Prostate gland (tissue), 2 donors: ENCODE data around the gene FYCO1. TPM values are rescaled to one million over a fixed set of nuclear protein-coding genes. Genes with fewer than 3 reads are reported as not detected.
A peak's percentile ranks its signal among the peaks of the same experiment; 100 is the strongest.

Experiments used
- DNase-seq: peaks from one replicate; pipeline ENCODE4 v3.0.0-alpha.2; 2019; ENCODE audit warnings: low spot score
- H3K27ac ChIP-seq, 2 donors: fragments of 200-600 bp; sonication (generic); 2 replicates each; pipeline ENCODE4 v1.5.1; 2017 to 2019
- H3K27me3 ChIP-seq: fragments of 200-600 bp; sonication (generic); replicated peaks from 2 replicates; pipeline ENCODE4 v1.5.1; 2019; ENCODE audit not compliant: insufficient read depth
- H3K36me3 ChIP-seq, 2 donors: fragments of 200-600 bp; sonication (generic); 1 replicate in 1 of 2; 2 replicates in 1 of 2; pipeline versions ENCODE4 v1.5.1 to v1.8.1; 2017 to 2019
- H3K4me1 ChIP-seq: fragments of 200-600 bp; sonication (generic); replicated peaks from 2 replicates; pipeline ENCODE4 v1.5.1; 2019
- H3K4me3 ChIP-seq, 2 donors: fragments of 200-600 bp; sonication (generic); 2 replicates each; pipeline ENCODE4 v1.5.1; 2017 to 2019
- H3K9me3 ChIP-seq: fragments of 200-600 bp; sonication (generic); 2 replicates; pipeline ENCODE4 v1.5.1; 2017
- POLR2A ChIP-seq: fragments of 450-650 bp; IDR thresholded peaks from one replicate; pipeline ENCODE4 v1.6.1; 2016; ENCODE audit warnings: antibody characterized with exemption, mild to moderate bottlenecking
- POLR2AphosphoS5 ChIP-seq: sonication (generic); formaldehyde crosslinking; IDR thresholded peaks from one replicate; pipeline ENCODE4 v1.6.1; 2017; ENCODE audit warnings: antibody characterized with exemption
- WGBS: methylation state at CpG from one replicate; pipeline ENCODE4 v1.1.5; 2018; 5-methylcytosine and 5-hydroxymethylcytosine counted together
- intact Hi-C: fragments of 100-400 bp; cut with DNase I; formaldehyde crosslinking; loops from one replicate; pipeline ENCODE4 v1.14.2; 2022
- total RNA-seq, 2 donors: library from RNA; depleted of rRNA; stranded (reverse); fragments of >200 nt; gene quantifications; one replicate each; pipeline ENCODE4 v1.1.0, GENCODE V29; 2016
- TF ChIP-seq, protein P1 (sequence below), 4 experiments: fragments of 200-600 bp in 2 of 4; fragments of 450-650 bp in 2 of 4; sonication (generic) in 2 of 4; IDR thresholded peaks; 1 replicate in 3 of 4; 2 replicates in 1 of 4; pipeline ENCODE4 v1.5.1; 2016 to 2019; ENCODE audit warnings: antibody characterized with exemption in 4 of 4, mild to moderate bottlenecking in 2 of 4, moderate library complexity in 2 of 4

The FYCO1 gene
- total RNA-seq, 2 donors from 2014 or later: 33.1 to 56.7 TPM

DNA sequence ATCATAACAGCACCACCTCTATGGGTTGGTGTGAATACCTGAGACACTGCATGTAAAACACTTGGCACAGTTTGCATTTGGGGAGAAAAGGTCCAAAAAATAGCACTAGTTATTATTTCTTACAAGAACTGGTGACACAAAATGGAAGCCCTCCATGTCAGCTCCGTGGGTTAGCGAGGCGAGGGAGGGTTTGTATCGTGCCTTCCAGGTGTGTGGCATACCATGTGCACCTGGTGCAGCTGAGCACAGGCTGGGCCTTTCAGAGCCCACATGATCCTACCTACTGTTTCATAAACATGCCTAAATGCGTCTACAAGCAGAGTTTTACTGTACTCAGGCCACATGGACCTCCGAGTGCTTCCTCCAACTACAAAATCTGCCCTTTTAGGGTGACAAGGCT lies 46.7 kb downstream of the FYCO1 start:
- Histone ChIP-seq H3K27ac (peak overlapping the region in 1 of 2 donors; percentile 35), H3K9me3 (no peaks in the 10 kb centered on the region), H3K36me3 (peaks cover 8 to 13% of the 10 kb centered on the region in 2 donors), H3K4me1 (no peaks in the 10 kb centered on the region), H3K4me3 (no peak overlapping the region), H3K27me3 (no peaks in the 10 kb centered on the region)
- TF ChIP-seq POLR2A (no peak), POLR2AphosphoS5 (no peak)
- TF ChIP-seq, protein P1, sequence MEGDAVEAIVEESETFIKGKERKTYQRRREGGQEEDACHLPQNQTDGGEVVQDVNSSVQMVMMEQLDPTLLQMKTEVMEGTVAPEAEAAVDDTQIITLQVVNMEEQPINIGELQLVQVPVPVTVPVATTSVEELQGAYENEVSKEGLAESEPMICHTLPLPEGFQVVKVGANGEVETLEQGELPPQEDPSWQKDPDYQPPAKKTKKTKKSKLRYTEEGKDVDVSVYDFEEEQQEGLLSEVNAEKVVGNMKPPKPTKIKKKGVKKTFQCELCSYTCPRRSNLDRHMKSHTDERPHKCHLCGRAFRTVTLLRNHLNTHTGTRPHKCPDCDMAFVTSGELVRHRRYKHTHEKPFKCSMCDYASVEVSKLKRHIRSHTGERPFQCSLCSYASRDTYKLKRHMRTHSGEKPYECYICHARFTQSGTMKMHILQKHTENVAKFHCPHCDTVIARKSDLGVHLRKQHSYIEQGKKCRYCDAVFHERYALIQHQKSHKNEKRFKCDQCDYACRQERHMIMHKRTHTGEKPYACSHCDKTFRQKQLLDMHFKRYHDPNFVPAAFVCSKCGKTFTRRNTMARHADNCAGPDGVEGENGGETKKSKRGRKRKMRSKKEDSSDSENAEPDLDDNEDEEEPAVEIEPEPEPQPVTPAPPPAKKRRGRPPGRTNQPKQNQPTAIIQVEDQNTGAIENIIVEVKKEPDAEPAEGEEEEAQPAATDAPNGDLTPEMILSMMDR (IDR thresholded peaks at IDR 0.05): no peak
- intact Hi-C loops: loop anchor here (10.0 kb wide), 1 partner anchor 496 kb away; no protein-coding TSS in a partner anchor
- WGBS: 88% methylated on average over 6 of the region's 6 CpGs
- DNase-seq: no peak

DNA sequence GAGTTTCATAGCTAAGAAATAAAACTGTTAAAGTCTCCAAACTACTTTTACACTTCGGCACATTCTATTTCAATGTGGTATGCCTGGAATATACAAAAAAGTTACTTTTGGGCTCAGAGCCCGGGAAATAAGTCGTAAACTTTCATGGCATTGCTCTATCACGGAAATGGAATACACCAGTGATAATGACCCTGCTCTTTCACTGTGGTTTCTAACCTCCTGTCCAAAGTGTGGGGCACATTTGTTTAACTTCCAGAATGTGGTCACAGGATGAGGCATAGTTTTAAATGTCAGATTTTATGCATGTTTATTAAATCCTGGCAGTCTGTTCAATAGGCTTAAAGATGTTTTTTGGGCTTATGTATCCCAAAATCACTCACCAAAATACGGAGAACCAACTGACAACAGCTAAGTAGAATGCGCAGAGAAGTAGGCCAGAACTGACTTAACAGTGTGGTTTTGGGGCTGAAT lies 47.3 kb downstream of the FYCO1 start:
- DNase-seq: no peak
- H3K9me3 ChIP-seq: no peaks in the 10 kb centered on the region
- no peak overlapping the region for H3K4me3 ChIP-seq
- H3K27ac ChIP-seq: peak overlapping the region in 1 of 2 donors; percentile 35
- no peaks in the 10 kb centered on the region for H3K27me3 ChIP-seq
- H3K36me3 ChIP-seq: peaks cover 5 to 13% of the 10 kb centered on the region in 2 donors
- H3K4me1 ChIP-seq: no peaks in the 10 kb centered on the region
- peak; percentile 32 for TF ChIP-seq POLR2AphosphoS5
- no peak for TF ChIP-seq POLR2A
- TF ChIP-seq, protein P1 (IDR thresholded peaks at IDR 0.05): no peak
- intact Hi-C loops: loop anchor here (10.0 kb wide), 1 partner anchor 496 kb away; no protein-coding TSS in a partner anchor
- 31% methylated on average over 6 of the region's 6 CpGs for WGBS

DNA sequence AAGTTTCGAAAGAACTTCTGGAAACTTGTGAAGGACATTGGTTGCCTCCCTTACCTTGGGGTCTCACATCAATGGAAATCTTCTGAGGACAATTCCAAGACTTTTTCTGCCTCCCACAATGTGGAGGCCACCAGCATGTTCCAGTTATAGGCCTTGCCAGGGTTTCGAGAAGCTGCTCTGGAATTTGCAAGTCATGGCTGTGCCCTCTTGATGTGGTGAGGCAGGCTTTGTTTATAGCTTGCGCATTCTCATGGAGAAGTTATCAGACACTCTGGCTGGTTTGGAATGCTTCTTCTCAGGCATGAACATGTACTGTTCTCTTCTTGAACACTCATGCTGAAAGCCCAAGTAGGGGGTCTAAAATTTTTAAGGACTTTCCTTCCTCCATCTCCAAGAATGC lies 48.3 kb downstream of the FYCO1 start:
- H3K4me1 ChIP-seq: no peaks in the 10 kb centered on the region
- no peak overlapping the region for H3K4me3 ChIP-seq
- H3K27ac ChIP-seq: no peak overlapping the region
- peaks cover 5 to 8% of the 10 kb centered on the region in 2 donors for H3K36me3 ChIP-seq
- intact Hi-C loops: loop anchor here (10.0 kb wide), 1 partner anchor 497 kb away; no protein-coding TSS in a partner anchor
- no peaks in the 10 kb centered on the region for H3K27me3 ChIP-seq
- DNase-seq: no peak
- H3K9me3 ChIP-seq: no peaks in the 10 kb centered on the region
- 90% methylated on average over 3 of the region's 3 CpGs for WGBS
- TF ChIP-seq, protein P1 (IDR thresholded peaks at IDR 0.05): no peak
- TF ChIP-seq POLR2A (no peak), POLR2AphosphoS5 (no peak)

DNA sequence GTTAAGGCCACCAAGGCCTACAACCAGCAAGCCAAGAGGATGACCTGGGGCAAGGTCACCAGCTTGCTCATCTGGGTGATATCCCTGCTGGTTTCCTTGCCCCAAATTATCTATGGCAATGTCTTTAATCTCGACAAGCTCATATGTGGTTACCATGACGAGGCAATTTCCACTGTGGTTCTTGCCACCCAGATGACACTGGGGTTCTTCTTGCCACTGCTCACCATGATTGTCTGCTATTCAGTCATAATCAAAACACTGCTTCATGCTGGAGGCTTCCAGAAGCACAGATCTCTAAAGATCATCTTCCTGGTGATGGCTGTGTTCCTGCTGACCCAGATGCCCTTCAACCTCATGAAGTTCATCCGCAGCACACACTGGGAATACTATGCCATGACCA lies 48.7 kb downstream of the FYCO1 start:
- no peak overlapping the region for H3K27ac ChIP-seq
- intact Hi-C loops: loop anchor here (10.0 kb wide), 1 partner anchor 498 kb away; no protein-coding TSS in a partner anchor
- no peaks in the 10 kb centered on the region for H3K27me3 ChIP-seq
- TF ChIP-seq, protein P1 (IDR thresholded peaks at IDR 0.05): no peak
- TF ChIP-seq POLR2A (no peak), POLR2AphosphoS5 (no peak)
- H3K4me1 ChIP-seq: no peaks in the 10 kb centered on the region
- H3K36me3 ChIP-seq: peaks cover 5 to 6% of the 10 kb centered on the region in 2 donors
- no peaks in the 10 kb centered on the region for H3K9me3 ChIP-seq
- WGBS: 93% methylated on average over 3 of the region's 3 CpGs
- no peak overlapping the region for H3K4me3 ChIP-seq
- no peak for DNase-seq

DNA sequence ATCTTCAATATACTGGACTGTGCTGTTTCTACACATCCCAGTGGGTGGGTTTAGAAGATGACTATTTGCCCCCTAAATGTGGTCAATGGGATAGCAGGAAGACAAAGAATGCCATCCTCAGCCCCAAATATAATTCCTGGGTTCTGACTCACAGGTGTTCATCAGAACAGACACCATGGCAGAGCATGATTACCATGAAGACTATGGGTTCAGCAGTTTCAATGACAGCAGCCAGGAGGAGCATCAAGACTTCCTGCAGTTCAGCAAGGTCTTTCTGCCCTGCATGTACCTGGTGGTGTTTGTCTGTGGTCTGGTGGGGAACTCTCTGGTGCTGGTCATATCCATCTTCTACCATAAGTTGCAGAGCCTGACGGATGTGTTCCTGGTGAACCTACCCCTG lies 49.3 kb downstream of the FYCO1 start:
- Histone ChIP-seq H3K4me3 (no peak overlapping the region), H3K27me3 (no peaks in the 10 kb centered on the region), H3K36me3 (peaks cover 0 to 5% of the 10 kb centered on the region in 2 donors), H3K9me3 (no peaks in the 10 kb centered on the region), H3K4me1 (no peaks in the 10 kb centered on the region), H3K27ac (no peak overlapping the region)
- no peak for DNase-seq
- 87% methylated on average over 1 of the region's 1 CpG for WGBS
- intact Hi-C loops: loop anchor here (10.0 kb wide), 1 partner anchor 498 kb away; no protein-coding TSS in a partner anchor
- TF ChIP-seq, protein P1 (IDR thresholded peaks at IDR 0.05): peak in 1 of 4 experiments; percentile 2
- TF ChIP-seq POLR2AphosphoS5: no peak
